Natural killer cell (primary cell): Measurements from ENCODE around the gene DOCK8. TPM values are rescaled to one million over a fixed set of nuclear protein-coding genes. Genes with fewer than 3 reads are reported as not detected.
A peak's percentile ranks its signal among the peaks of the same experiment; 100 is the strongest.

Experiments used
- ATAC-seq, 3 donors: fragments of 150-1000 bp in 2 of 3; fragments of 200-7000 bp in 1 of 3; cut with Tn5 transposase; 1 replicate in 1 of 3; 2 replicates in 2 of 3; pipeline ENCODE4 v1.10.0; 2021; ENCODE audit warnings: mild to moderate bottlenecking in 2 of 3, moderate library complexity in 2 of 3
- DNase-seq, 2 donors: peaks; one replicate each; pipeline versions ENCODE4 v3.0.0 to v3.0.0-alpha.2; 2013 to 2021; ENCODE audit warnings: mixed read lengths in 1 of 2
- H3K27ac ChIP-seq: one replicate; pipeline ENCODE4 v1.5.1; 2013; ENCODE audit warnings: mild to moderate bottlenecking, low read length
- H3K27me3 ChIP-seq: one replicate; pipeline ENCODE4 v1.6.1; 2013; ENCODE audit warnings: low read length; ENCODE audit not compliant: control insufficient read depth, insufficient read depth
- H3K36me3 ChIP-seq: one replicate; pipeline ENCODE4 v1.6.1; 2013; ENCODE audit warnings: low read length; ENCODE audit not compliant: control insufficient read depth, insufficient read depth
- H3K4me1 ChIP-seq: one replicate; pipeline ENCODE4 v1.6.1; 2013; ENCODE audit warnings: low read length; ENCODE audit not compliant: control insufficient read depth, insufficient read depth
- H3K4me3 ChIP-seq: one replicate; pipeline ENCODE4 v1.5.1; 2013; ENCODE audit warnings: low read length
- H3K9me3 ChIP-seq: one replicate; pipeline ENCODE4 v1.6.1; 2013; ENCODE audit warnings: low read length; ENCODE audit not compliant: control insufficient read depth, insufficient read depth
- H3K27ac Mint-ChIP-seq, 2 donors: one replicate each; pipeline ENCODE4 v1.8.0; 2022; ENCODE audit warnings: mild to moderate bottlenecking in 2 of 2, mixed read lengths in 2 of 2, moderate library complexity in 1 of 2
- H3K27me3 Mint-ChIP-seq, 2 donors: one replicate each; pipeline ENCODE4 v1.8.0; 2022; ENCODE audit warnings: low read depth in 2 of 2, mixed read lengths in 2 of 2
- H3K36me3 Mint-ChIP-seq: one replicate; pipeline ENCODE4 v1.8.0; 2022; ENCODE audit warnings: mixed read lengths
- H3K4me1 Mint-ChIP-seq, 2 donors: one replicate each; pipeline ENCODE4 v1.8.0; 2022; ENCODE audit warnings: mixed read lengths in 2 of 2
- H3K4me3 Mint-ChIP-seq: one replicate; pipeline ENCODE4 v1.8.0; 2022; ENCODE audit warnings: mild to moderate bottlenecking, moderate library complexity, mixed read lengths
- H3K9me3 Mint-ChIP-seq, 2 donors: one replicate each; pipeline ENCODE4 v1.8.0; 2022; ENCODE audit warnings: mixed read lengths in 2 of 2
- WGBS: methylation state at CpG from one replicate; pipeline ENCODE4 v1.1.7; 2013; ENCODE audit warnings: missing lambda C conversion rate; ENCODE audit not compliant: insufficient coverage; 5-methylcytosine and 5-hydroxymethylcytosine counted together
- intact Hi-C: fragments of 100-400 bp; cut with micrococcal nuclease; formaldehyde crosslinking; loops from one replicate; pipeline ENCODE4 v1.14.2; 2022
- total RNA-seq, 4 donors: library from RNA; stranded (reverse); fragments of 120-200 nt in 1 of 4; gene quantifications; one replicate each; pipeline versions ENCODE4 v1.2.3 to v1.2.4, GENCODE V29; 2013 to 2022
- TF ChIP-seq, protein P1 (sequence below): fragments of 200-600 bp; IDR thresholded peaks from one replicate; pipeline ENCODE4 v1.8.0; 2022; ENCODE audit warnings: antibody characterized with exemption

Gene DOCK8
- total RNA-seq, 3 donors from 2014 or later (not counting 1 experiment from before 2014, with no cell fraction given), result 156 to 211 (median 207) TPM

- Histone ChIP-seq H3K9me3 (no peaks in the 10 kb centered on the region), H3K27me3 (no peaks in the 10 kb centered on the region), H3K27ac (no peak overlapping the region), H3K4me1 (no peaks in the 10 kb centered on the region), H3K4me3 (no peak overlapping the region), H3K36me3 (peaks cover 91% of the 10 kb centered on the region)
- 94% methylated on average over 5 of the region's 7 CpGs for WGBS
- H3K9me3 Mint-ChIP-seq, result no peaks in the 10 kb centered on the region
- ATAC-seq (no peak), DNase-seq (no peak)
- H3K36me3 Mint-ChIP-seq, result peaks cover 12% of the 10 kb centered on the region
- TF ChIP-seq, protein P1, sequence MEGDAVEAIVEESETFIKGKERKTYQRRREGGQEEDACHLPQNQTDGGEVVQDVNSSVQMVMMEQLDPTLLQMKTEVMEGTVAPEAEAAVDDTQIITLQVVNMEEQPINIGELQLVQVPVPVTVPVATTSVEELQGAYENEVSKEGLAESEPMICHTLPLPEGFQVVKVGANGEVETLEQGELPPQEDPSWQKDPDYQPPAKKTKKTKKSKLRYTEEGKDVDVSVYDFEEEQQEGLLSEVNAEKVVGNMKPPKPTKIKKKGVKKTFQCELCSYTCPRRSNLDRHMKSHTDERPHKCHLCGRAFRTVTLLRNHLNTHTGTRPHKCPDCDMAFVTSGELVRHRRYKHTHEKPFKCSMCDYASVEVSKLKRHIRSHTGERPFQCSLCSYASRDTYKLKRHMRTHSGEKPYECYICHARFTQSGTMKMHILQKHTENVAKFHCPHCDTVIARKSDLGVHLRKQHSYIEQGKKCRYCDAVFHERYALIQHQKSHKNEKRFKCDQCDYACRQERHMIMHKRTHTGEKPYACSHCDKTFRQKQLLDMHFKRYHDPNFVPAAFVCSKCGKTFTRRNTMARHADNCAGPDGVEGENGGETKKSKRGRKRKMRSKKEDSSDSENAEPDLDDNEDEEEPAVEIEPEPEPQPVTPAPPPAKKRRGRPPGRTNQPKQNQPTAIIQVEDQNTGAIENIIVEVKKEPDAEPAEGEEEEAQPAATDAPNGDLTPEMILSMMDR, result no peak
- H3K4me3 Mint-ChIP-seq, result no peak overlapping the region
- intact Hi-C loops, result no loop called here
- no peak overlapping the region for H3K27ac Mint-ChIP-seq
- H3K27me3 Mint-ChIP-seq, result no peaks in the 10 kb centered on the region
- no peaks in the 10 kb centered on the region for H3K4me1 Mint-ChIP-seq
Measured at GRCh38 chr9:389758-390157, 175.1 kb downstream of the DOCK8 start.

DNA sequence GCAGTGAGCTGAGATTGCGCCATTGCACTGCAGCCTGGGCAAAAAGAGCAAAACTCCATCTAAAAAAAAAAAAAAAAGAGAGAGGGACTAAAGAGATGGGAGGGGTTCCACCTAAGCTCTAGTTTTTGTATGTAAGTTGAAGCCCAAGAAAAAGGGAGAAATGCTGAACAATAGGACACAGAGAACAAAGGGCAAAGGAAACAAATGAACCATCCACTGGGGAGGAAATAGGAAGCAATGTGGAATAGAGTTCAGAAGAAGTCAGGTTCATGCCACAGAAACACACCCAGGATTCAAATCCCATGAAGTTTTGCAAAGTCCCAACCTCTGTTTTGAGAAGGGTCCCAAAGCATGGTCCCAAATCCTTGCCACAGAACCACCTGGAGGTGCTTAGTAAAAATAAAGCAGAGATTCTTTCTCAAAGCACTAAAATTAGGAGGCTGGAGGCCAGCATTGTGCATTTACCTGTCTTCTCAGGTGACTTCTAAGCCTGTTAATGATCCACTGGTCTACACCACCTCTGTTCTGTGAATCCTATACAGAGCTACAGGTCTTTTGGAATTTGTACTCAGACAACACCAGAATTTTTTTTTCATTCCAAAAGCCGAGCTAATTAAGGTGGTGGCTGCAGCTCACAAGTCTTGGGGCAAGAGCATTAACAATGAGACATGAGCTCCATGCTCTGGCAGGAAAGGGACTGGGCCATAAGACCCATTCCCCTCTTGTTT, 177.6 kb downstream of the DOCK8 start:
- WGBS, result 90% methylated on average over 2 of the region's 2 CpGs

GRCh38 chr9:394347-395052, 179.8 kb downstream of the DOCK8 start:
- no peaks in the 10 kb centered on the region for H3K4me1 Mint-ChIP-seq
- intact Hi-C loops, result no loop called here
- Histone ChIP-seq H3K9me3 (no peaks in the 10 kb centered on the region), H3K27ac (no peak overlapping the region), H3K4me1 (no peaks in the 10 kb centered on the region), H3K4me3 (no peak overlapping the region), H3K27me3 (no peaks in the 10 kb centered on the region), H3K36me3 (peaks cover 95% of the 10 kb centered on the region)
- TF ChIP-seq, protein P1, result no peak
- DNase-seq, result no peak
- 88% methylated on average over 3 of the region's 3 CpGs for WGBS
- H3K4me3 Mint-ChIP-seq, result no peak overlapping the region
- H3K27ac Mint-ChIP-seq, result peak overlapping the region; percentile 61 to 68
- H3K36me3 Mint-ChIP-seq, result peaks cover 12% of the 10 kb centered on the region
- no peaks in the 10 kb centered on the region for H3K9me3 Mint-ChIP-seq
- ATAC-seq, result no peak
- H3K27me3 Mint-ChIP-seq, result no peaks in the 10 kb centered on the region

More for the DNA sequence above, 177.6 kb downstream of the DOCK8 start:
- Mint-ChIP-seq H3K27me3 (no peaks in the 10 kb centered on the region), H3K4me3 (no peak overlapping the region), H3K36me3 (peaks cover 12% of the 10 kb centered on the region), H3K4me1 (no peaks in the 10 kb centered on the region), H3K9me3 (no peaks in the 10 kb centered on the region), H3K27ac (peak overlapping the region; percentile 5 to 56)
- Histone ChIP-seq H3K36me3 (peaks cover 94% of the 10 kb centered on the region), H3K27me3 (no peaks in the 10 kb centered on the region), H3K4me3 (no peak overlapping the region), H3K27ac (no peak overlapping the region), H3K9me3 (no peaks in the 10 kb centered on the region), H3K4me1 (no peaks in the 10 kb centered on the region)
- intact Hi-C loops, result no loop called here
- TF ChIP-seq, protein P1, result no peak
- no peak for ATAC-seq
- DNase-seq, result no peak
